HG03521 (cell line): ENCODE data around the gene TMEM59L.

ENCODE experiments used
- ATAC-seq: cut with Tn5 transposase; IDR thresholded peaks from one replicate; pipeline ENCODE4 v1.9.1; 2021; ENCODE audit warnings: mild to moderate bottlenecking, moderate library complexity; ENCODE audit not compliant: unreplicated experiment

Gene TMEM59L

DNA sequence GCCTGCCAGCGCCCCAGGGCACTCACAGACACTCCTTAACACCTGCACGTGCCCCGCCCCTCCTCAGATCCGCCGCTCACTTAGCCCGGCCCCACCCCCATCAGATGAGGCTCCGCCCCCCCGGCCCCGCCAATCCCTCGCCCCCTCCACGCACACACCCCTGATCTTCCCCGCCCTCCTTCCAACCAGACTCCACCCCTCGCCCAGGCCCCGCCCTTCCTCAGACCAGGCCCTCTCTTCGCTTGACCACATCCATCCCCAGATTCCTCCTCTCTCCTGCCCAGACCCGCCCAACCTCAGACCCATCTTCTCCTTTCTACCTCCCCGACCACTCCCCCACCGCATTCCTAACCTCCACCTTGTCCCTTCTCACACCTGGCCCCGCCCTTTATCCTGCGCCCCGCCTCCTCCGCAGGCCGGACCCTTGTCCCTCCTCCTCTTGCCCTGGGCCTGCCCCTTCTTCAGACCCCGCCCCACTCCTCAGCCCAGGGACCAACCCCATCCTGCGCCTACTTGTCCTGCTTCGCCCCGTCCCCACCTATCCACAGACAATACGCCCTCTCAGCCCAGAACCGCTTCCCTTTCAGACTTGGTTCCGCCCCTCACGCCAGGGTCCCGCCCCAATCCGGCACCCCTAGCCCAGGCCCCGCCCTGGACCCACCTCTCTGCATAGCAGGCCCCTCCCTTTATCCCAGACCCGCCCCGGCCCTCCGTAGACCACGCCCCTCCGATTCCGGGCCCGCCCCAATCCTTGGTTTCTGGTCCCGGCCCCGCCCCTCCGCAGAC, 23.7 kb downstream of the TMEM59L start:
- peak; percentile 80 for ATAC-seq

DNA sequence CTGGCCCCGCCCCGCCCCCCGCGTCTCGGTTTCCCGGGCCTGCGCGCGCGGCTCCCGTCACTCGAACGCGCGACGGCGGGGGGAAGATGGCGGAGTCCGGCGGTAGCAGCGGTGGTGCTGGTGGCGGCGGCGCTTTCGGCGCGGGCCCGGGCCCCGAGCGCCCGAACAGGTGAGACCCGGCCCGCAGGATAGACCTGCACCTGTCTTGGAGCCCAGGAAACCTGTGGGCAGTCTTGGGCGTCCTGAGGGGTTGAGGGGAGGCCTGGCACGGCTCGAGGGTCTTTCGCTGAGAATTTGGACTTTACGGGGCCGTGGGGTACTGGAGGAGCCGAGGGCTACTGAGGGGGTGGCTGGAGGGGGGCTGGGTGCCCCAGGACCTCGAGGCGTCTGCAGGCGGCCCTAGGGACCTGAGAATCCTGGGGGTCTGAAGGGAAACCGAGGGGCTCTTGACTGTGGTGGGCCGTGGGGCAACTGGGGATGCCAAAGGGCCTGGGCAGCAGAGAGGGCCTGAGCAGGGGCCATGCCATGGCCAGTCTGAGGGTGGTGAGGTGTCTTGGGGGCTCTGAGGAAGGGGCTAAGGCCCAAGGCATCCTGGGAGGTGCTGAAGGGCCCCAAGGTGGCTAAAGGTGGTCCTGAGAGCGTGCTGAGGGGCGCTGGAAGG, 24.4 kb downstream of the TMEM59L start, which contains the start of gene KLHL26:
TSS of gene KLHL26 (plus strand) at position 60 of the 661 bp plus-strand sequence. CDS start at position 87, 27 bp downstream.
- ATAC-seq, result no peak

DNA sequence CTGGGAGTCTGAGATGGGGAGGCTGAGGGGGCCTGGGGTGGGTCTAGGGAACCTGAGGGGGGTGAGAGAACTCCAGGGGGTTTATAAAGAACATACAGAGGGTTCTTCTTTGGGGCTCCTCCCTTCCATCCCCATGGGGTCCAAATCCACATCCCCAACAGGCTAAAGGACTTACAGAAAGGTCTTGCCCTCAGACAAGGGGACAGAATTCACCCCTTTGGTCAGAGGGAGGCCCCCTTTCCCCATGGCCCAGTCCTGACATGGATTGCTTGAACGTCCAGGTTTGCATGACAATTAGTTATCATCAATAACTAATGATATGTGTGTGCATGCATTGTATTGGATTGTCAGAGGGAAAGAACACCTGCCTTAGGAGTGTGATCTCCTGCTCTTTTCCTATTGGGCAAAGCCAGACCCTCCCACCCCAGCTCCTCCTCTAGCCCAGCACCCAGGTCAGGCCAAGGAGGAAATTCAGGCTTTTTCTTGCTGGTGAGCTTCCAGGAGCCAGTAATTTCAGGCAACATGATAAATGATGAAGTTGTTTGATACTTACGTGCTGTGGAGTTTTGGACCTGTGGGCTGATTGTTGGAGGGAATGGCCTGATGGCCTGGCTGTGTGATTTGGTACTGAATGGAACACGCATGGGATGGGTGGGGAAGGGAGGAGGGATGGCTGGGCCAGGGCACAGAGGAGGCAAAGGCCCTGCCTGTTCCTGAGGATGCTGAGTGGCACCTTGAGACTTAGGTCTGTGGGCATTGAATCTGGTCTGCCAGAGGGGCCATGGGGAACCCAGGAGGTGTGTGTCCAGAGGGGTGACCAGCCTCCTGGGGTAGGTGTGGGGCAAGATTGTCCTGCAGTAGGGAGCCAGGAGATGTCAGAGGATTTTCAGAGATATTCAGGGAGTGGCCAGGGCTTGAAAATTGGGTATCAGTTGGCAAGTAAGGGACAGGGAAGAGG, 25.3 kb downstream of the TMEM59L start:
- ATAC-seq, result no peak

DNA sequence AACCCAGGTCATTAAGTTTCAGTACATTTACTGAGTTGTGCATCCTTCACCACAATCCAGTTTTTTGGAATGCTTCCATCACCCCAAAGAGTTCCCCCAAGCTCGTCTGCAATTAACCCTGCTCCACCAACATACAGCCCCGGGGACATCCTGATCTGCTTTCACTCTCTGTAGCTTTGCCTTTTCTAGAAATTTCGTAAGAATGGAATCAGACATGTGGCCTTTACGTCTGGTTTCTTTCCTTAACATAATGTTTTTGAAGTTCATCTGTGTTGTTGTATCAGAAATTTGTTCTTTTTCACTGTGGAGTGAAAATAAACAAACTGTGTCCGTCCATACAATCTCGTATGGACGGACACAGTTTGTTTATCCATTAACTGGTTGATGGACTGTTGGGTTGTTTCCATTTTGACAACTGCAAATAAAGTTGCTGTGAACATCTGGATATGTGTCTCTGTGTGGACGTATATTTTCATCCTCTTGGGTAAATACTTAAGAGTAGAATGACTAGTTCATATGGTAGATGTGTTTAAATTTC, 27.1 kb downstream of the TMEM59L start:
- ATAC-seq, result no peak

DNA sequence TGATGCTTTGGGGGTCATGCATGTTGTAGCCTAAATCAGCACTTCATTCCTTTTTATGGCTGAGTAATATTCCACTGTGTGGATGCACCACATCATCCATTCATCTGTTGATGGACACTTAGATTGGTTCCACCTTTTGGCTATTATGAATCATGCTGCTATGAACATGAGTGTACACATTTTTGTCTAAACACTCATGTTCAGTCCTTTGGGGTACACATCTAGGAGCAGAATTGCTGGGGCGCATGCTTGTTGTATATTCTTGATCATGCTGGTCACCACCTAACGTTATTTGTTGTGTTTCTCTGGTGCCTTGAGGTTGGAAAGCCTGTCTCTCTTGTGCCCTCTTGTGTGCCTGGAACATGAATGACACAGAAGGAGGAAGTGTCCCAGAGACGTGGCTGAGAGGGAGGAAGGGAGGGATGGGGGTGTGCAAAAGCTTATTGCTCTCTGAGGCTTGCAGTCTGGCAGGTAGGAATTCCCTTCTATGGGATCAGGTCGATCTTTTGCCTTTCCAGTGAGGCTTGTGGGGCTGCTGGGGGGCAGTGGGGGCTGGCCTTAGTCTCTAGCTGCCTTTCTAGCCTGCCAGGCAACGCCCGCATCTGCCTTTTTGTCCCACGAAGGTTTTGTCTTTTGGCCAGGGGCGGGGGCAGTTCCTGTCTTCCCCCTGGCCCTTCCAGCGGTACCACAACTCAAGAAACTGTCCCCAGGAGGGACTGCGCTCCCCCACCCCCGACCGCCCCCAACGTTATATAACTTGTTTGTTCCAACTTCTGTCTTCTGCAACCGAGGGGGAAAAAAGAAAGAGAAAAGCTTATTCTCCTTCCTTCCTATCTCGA, 31.7 kb downstream of the TMEM59L start:
- ATAC-seq, result no peak

DNA sequence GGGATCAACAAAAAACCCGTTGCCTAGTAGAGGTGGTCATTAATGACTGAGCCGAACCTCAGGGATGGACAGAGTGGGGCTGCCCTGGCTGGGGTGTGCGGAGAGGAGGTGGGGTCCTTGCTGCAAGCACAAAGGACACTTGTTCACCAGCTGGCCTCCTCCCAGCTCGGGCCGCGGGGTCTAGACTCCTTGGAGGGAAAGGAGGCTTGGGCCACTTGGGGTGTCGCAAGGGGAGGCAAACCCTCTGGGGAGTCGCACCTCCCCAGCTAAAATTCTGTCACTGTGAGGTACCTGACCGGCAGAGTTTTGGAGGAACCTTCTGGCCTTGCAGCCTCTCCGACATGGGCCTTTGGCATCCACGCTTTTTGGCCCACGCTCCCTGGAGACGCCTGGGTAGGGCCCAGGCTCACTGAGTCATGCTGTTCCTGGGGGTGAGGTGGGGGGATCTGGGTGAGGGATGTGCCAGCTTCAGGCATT, 32.4 kb downstream of the TMEM59L start:
- no peak for ATAC-seq

DNA sequence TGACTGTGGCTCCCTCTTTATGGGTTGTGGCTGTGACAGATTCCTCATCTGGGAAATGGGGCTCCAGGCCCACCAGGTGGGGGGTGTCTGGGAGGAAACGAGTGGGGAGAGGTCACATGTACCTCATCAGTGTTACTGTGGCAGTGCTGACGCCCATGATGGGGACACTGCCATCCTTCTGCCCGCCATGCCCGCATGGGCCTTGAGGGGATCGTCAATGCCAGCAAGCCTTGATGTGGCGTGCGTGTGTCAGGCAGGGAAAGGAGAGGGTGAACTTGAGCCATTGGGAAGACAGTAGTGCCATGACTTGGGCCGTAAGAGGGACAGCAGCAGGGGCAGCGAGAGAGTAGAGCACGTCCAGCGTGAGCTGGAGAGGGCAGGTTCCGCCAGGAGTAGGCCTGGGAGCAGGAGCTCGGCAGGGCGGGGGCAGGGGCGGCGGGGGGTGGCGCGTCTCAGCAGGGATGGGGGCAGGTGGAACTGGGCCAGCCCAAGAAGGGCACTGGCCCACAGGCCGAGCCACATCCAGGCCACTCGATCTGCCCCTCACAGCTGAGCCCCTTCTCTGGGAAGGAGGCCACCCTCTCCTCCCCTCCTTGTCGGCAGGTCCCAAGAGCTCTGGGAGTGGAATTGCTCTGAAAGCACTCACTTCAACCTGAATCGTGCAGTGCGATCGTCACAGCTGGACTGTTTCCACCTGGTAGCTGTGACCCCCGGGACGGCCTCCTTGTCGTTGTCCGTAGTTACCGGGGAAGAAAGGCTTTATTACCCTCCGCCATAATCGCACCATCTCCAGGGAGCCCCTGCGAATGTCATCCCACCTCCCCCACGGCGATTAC, 34.1 kb downstream of the TMEM59L start:
- no peak for ATAC-seq

DNA sequence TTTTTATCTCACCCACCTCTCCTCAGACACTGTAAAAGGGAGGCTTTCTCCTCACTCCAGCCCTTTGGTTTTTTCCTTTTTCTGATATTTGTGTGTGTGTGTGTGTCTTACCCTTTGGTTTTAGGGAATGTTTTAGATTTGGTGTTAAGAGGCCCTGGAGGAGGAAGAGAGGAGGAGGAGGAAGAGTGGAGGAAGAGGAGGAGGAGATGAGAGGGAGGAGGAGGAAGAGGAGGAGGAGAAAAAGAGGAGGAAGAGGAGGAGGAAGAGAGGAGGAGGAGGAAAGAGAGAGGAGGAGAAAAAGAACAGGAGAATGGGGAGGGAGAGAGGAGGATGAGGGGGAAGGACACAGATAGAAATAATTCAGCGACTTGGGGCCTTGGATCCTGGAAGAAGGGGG, 34.7 kb downstream of the TMEM59L start:
- no peak for ATAC-seq

DNA sequence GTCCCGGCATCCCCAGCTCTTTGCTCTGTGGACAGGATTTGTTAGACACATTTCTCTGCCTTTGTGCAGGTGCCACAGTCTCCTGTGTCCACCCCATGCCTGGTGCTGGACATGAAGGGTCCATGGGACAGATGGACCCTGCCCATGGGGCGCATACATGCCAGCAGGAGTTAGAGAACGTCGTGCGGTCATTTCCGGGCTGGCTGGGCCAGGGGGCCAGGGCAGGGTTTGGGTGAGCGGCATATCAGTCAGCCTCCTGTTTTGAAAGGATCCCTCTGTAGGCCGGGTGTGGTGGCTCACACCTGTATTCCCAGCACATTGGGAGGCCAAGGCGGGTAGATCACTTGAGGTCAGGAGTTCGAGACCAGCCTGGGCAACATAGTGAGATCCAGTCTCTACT, 35.1 kb downstream of the TMEM59L start:
- no peak for ATAC-seq

DNA sequence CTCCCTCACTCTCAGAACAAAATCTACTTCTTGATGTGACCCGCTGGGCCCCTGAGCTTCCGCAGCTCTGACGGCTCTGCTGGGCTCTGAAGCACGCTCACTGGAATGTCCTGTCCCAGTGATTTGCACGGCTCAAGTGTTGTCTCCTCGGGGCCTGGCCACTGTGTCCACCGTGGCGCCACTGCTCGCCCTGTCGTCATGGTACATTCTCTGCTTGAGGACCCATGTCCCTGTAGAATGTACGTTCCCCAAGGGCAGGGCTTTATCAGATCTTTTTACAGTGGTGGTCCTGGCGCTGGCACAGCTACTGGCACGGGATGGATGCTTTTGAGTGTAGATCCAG, 36.3 kb downstream of the TMEM59L start:
- ATAC-seq, result no peak

DNA sequence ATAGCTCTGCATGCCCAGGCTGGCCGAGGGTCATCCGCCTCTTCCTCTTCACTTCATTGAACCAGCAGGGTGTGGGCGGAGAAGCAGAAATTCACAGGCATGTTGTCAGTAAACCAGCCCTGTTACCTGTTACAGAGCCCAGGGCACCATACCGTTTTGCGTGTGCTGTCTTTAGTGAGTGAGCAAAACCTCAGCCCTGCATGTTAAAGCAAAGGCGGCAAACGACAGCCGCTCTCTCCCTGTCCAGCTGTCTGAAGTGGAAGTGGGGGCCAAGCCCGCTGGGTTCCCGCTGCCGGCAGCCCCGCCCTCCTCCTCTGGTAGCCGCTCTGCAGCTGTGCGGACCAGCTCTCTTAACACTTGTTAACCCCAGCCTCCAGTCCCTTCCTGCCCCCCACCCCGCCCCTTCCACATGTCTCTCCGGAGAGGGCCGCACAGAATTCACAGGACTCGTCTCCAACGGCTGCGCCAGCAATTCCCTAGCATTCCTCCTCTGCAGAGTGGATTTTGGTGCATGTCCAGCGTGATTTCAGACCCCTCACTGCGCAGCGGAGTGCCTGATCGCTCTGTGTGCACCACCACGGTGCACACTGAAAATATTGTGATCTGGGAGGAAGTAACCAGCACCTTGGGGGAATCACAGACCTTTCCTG, 36.8 kb downstream of the TMEM59L start:
- no peak for ATAC-seq

DNA sequence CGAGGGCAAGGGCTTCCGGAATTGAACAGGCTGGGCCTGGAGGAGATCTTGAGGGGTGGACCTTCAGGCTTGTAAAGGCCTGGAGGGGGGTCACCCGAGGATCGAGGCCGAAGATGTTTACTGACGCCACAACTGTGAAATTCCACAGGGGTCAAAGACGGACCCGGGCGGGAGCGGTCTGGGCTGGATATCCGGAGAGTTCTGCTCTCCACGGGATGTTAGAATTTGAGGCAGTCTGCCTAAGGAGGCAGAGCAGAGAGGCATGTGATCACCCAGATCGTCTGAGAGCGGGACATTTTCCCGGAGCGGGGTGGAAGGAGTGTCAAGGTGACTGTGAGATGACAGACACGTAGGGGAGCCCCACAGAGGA, 37.3 kb downstream of the TMEM59L start:
- ATAC-seq, result no peak

DNA sequence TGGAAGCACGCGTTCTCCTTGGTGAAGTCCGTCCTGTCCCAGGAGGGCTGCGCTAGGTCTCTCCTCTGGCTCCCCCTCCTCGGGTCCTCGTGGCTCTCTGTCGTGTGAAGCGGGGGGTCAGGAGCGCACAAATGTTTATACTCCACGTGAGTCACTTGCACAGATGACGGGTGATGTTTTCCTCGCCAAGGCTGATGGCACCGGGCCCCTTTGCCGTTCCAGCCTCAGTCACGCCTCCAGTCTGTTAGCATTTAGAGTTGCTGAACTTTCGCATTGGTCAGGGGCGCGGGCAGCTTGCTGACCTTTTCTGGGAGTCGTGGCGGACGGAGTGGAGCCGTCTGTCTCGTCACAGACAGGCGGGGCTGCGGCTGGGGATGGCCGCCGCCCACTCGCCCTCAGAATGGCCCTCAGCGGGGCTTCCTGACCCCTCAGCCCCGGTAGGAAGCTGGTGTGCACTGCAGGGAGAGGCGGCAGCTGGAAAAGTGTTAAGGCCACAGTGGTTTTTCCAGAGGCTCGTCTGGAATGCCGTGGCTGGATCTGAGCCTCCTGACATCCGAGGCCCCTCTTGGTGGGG, 37.9 kb downstream of the TMEM59L start:
- no peak for ATAC-seq

DNA sequence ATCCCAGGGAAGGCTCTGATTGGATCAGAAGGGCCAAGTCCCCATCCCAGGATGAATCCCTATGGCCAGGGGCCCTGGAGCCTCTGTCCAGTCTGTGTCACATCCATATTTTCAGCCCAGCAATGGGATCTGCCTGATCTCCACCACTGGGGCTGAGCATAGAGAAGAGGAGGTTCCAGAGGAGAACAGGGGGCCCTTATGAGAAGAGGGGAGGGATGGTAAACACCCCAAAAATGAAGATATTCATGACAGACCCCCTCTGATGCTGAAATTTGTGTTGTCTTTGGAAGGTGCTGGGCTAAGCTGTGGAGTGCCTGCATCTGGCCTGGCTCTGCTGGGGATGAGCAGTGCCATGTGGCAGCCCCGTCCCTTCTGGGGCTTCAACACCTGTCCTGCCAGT, 38.6 kb downstream of the TMEM59L start:
- no peak for ATAC-seq

DNA sequence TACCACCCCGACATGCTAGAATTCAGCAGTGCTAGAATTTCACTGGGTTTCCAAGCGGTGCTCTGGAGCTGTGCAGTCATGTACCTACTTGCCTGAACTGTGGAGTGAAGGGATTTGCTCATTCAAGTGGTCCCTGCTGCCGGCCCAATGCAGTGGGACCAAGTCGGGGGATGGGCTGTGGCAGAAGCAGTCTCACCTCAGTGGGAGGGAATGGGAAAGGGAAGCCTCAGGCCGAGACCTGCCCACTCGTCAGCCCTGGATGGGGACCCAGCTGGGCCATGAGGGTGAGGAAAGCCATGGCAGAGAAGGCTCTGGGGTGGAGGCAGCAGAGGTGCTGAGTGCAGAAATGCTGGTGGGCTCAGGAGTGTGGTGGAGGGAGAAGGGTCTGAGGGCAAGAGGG, 39.1 kb downstream of the TMEM59L start:
- ATAC-seq, result no peak

DNA sequence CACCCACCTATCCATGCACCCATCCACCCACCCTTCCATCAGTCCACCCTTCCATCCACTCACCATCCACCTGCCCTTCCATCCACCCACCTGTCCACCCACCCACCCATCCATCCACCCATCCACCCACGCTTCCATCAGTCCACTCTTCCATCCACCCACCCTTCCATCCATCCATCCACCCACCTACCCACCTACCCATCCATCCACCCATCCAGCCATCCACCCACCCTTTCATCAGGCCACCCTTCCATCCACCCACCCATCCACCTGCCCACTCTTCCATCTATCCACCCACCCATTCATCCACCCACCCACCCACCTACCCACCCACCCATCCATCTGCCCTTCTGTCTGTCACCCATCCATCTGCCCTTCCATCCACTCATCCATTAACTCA, 41.2 kb downstream of the TMEM59L start:
- no peak for ATAC-seq

DNA sequence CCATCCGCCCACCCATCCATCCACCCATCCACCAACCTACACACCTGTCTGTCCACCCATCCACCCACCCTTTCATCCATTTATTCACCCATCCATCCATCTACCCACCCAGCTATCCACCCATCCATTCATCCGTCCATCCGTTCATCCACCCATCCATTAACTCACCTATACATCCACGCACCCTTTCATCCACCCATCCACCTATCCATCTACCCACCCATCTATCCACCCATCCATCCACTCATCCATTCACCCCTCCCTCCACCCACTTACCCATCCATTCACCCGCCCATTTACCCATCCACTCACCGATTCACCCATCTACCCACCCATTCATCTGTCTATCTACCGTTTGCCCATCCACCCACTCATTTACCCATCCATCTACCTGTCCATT, 41.8 kb downstream of the TMEM59L start:
- ATAC-seq, result no peak

DNA sequence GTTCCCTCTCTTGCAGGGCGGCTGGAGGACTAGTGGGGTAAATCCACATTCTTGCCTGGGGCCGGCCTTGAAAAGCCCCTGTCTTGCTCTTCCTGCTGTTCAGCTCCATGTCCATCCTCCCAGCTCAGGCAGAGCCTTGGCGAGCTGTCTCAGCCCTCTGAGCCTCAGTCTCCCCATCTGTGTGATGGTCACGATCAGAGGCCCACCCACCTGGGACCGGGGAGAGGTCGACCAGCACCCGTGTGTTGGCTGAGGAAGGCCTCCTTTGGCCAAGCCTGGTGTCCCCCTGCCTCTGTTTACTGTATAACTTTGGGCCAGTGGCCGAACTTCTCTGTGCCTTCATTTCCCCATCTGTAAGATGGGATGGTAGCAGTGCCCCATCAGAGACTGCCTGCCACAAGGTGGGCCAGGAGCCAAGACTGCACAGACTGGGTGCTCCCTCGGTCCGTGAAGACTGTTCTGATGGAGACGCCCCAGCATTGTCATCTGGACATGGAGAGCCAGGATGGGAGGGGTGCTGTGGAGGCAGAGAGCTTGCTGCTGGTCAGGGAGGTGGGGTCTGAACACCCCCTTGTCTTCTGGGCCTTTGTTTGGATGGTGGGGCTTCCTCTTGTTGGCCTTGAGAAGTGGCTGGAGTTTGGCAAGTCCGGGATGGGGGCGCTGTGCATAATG, 42.6 kb downstream of the TMEM59L start:
- no peak for ATAC-seq
